DMS53 treated with DMSO at 0.1 percent for 48 hours (cell line): Measurements from ENCODE around the gene FHIT.

Source experiments
- DNase-seq: peaks from one replicate; lab custom pipeline; 2025; ENCODE audit not compliant: unreplicated experiment; lab: John Stamatoyannopoulos, UW

Gene FHIT

GRCh38 chr3:61251174-61251972 lies at the start of gene FHIT:
FHIT (minus strand) TSS chr3:61251452.
- DNase-seq: peak; percentile 59

DNA sequence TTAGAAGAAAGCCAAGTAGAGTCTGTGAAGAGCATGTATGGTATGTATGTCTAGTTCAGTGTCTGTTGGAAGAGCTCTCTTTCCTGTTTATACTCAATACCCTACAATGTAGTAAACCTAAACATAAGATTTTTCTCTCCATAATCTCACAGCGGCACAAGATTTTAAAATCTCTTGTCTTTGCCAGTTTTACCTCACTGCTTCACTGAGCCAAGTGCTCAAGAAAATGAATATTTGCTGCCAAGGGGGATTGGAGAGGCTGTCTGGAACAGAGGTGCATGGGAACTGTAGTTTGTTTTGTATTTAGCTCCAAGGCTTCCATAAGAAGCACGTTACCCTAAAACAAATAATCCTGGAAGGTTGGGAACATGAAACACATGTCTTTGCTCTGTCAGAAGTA lies 49.5 kb upstream of the FHIT start:
- no peak for DNase-seq

DNA sequence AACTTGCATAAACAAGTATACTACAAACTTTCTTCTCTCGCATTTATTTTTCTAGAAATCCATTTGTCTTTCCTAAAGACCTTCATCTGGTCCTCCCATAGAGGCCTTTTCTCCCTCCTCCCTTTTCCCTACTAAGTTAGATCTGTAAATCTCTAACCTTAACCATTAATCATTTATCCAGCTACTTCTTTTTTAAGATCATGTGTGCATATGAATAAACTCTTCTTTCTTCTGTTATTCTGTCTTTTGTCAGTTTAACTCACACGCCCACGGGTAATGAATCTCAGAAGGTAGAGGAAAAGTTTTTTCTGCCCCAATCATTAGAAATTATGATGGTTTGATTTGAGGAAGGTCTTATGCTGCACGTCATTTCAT lies 48.7 kb upstream of the FHIT start:
- no peak for DNase-seq

GRCh38 chr3:61299343-61300005 lies 48.2 kb upstream of the FHIT start:
- no peak for DNase-seq

DNA sequence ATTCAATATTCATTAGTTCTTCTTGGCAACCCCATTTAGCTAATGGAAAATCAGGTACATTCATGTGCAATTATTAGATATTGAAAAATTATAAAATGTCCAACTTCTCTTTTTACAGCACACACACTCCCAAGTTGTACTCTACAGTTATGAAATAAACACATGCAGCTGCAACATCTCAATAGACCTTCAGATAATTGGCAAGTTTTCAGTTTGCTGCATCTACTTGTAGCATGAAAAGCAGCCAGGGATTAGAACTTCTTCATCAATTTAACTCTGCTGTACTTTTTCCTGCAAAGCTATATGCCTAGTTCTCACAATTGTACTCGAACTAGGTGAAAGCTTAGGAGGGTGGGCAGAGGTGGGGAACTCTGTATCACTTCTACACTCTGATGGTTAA lies 46.6 kb upstream of the FHIT start:
- DNase-seq: no peak

- no peak for DNase-seq
These were observed 37.2 kb upstream of the FHIT start for GRCh38 chr3:61288446-61288845.

- DNase-seq: no peak
These were observed 32.6 kb upstream of the FHIT start for GRCh38 chr3:61283876-61284275.

GRCh38 chr3:61278713-61279112 lies 27.5 kb upstream of the FHIT start:
- no peak for DNase-seq

DNA sequence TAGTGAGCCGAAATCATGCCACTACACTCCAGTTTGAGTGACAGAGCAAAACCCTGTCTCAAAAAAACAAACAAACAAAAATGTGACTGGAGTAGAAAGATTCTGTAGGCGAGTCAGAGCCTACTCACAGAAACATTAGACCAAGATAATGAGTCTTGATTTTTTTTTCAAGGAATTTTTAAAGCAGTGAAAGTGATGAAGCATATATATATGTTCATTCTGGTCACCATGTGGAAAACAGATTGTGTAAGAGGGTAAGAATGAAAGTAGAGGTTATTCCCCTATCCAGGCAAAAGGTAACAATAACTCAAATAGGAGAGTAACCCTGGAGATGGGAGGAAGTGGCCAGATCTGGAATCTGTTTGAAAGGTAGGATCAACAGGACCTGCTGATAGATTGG lies 26.2 kb upstream of the FHIT start:
- no peak for DNase-seq

DNA sequence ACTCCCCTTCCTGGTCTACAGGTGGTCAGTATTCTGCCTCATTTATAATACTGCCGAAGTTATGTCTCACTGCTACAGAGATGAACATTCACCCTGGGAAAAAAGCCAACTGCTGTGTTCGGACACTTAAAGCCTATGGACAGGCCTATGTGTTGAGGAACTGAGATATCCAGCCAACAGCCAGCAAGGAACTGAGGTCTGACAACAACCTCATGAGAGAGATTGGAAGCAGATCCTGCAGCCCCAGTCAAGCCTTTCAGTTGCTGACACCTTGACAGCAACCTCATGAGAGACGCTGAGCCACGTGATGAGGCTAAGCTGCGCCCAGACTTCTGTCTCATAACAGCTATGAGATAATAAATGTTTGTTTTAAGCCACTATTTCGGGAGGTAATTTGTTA lies 18.2 kb upstream of the FHIT start:
- DNase-seq: no peak

GRCh38 chr3:61268644-61269043 lies 17.4 kb upstream of the FHIT start:
- DNase-seq: no peak

GRCh38 chr3:61264281-61264680 lies 13.0 kb upstream of the FHIT start:
- no peak for DNase-seq

GRCh38 chr3:61257148-61257547 lies 5.9 kb upstream of the FHIT start:
- DNase-seq: no peak

- DNase-seq: no peak
These were observed 2.5 kb upstream of the FHIT start for GRCh38 chr3:61253756-61254155.

- no peak for DNase-seq
These were observed 1.6 kb upstream of the FHIT start for GRCh38 chr3:61252836-61253235.

GRCh38 chr3:61250784-61251173 lies 473 bp downstream of the FHIT start:
- peak; percentile 1 for DNase-seq

- DNase-seq: no peak
These were observed 2.8 kb downstream of the FHIT start for GRCh38 chr3:61248496-61248895.

DNA sequence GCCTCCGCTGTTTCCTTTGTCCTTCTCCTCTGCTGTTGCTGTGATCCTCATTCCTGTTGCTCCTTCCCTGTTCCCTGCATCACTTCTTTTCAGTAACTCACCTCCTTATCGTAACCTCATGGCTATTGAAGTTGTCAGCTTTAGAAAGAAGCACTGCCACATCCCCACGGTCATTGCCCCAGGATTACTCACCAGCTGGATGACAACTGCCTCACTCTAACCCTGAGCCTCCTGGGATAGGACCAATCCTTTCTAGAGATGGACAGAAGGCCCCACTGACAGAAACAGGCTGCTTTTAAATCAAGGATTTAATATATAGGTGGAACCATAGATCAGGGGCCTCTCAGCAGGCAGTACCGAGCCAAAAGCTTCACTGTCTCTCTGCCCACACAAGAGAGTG lies 4.1 kb downstream of the FHIT start:
- DNase-seq: no peak

DNA sequence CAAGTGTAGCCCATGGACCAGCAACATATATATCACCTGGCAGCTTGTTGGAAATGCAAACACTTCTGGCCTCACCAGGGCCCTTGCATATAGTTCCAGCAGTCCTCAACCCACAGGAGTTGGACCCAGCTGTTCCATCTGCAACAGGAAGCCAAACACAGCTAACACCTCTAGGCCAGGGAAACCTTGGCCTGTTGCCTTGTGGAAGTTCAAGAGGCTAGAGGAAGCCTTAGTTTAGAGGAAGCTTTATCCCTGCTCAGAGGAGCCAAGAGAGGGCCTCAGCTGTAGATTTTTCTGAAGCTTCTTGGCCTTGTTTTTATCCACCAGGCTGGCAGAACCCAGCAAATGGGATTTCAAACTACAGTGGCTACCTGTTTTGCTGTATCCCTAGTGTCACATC lies 11.4 kb downstream of the FHIT start:
- peak; percentile 60 for DNase-seq

DNA sequence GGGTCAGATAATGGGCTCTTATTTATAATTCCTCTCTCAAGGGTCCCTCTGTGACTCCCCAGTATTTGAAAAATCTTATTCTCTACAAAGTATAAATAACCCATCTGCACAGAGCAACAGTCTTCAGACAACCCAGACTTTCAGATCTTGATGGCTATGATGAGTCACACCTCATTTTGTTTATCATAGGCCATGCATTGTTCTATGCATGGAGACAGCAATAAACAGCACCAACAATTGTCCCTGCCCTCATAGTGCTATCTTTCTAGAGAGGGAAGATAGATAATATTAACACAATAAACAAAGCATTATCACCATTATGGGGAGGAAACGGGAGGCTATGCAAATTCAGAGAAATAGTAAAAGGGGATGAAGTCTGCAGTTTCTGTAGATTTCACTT lies 13.4 kb downstream of the FHIT start:
- no peak for DNase-seq

GRCh38 chr3:61236556-61236955 lies 14.7 kb downstream of the FHIT start:
- DNase-seq: peak; percentile 4

- no peak for DNase-seq
These were observed 17.5 kb downstream of the FHIT start for GRCh38 chr3:61233746-61234145.

- DNase-seq: no peak
These were observed 19.6 kb downstream of the FHIT start for GRCh38 chr3:61231693-61232092.
